Lung microvascular endothelial cell (primary cell): ENCODE measurements around the gene CCDC190. TPM values are rescaled to one million over a fixed set of nuclear protein-coding genes. Genes with fewer than 3 reads are reported as not detected.
A peak's percentile ranks its signal among the peaks of the same experiment; 100 is the strongest.
"Not testable (repeated sequence)": the region's sequence is repeated elsewhere in the genome, so short reads cannot be mapped to it uniquely, and the experiment has no call there.

ENCODE experiments used
- DNase-seq, 2 donors: peaks; one replicate each; pipeline versions ENCODE4 v3.0.0 to v3.0.0-alpha.2; 2010; ENCODE audit warnings: low read depth in 2 of 2
- total RNA-seq: library from RNA; depleted of rRNA; stranded (reverse); fragments of >200 nt; gene quantifications from 2 replicates; pipeline ENCODE4 v1.2.1, GENCODE V29; 2014

The CCDC190 gene
- total RNA-seq = under 0.01 and 0.22 TPM in 2 replicates

- no peak for DNase-seq
Measured at GRCh38 chr1:162861101-162861500, at the start of gene CCDC190. Gene CCDC190 (minus strand): TSS chr1:162861175. CDS start chr1:162859646, 1,529 bp downstream.

GRCh38 chr1:162910161-162910560, 49.2 kb upstream of the CCDC190 start:
- no peak for DNase-seq

GRCh38 chr1:162908780-162909179, 47.8 kb upstream of the CCDC190 start:
- DNase-seq = peak; percentile 39 to 89

- peak in 1 of 2 donors; percentile 17 for DNase-seq
Measured at GRCh38 chr1:162908236-162908635, 47.3 kb upstream of the CCDC190 start.

GRCh38 chr1:162906485-162906884, 45.5 kb upstream of the CCDC190 start:
- DNase-seq = no peak

- DNase-seq = peak in 1 of 2 donors; percentile 83
Measured at GRCh38 chr1:162905174-162906158, 44.5 kb upstream of the CCDC190 start.

GRCh38 chr1:162904579-162904978, 43.6 kb upstream of the CCDC190 start:
- peak; percentile 17 to 23 for DNase-seq

- DNase-seq = no peak
Measured at GRCh38 chr1:162904023-162904422, 43.0 kb upstream of the CCDC190 start.

GRCh38 chr1:162903246-162903645, 42.3 kb upstream of the CCDC190 start:
- no peak for DNase-seq

- DNase-seq = peak in 1 of 2 donors; percentile 55
Measured at GRCh38 chr1:162902416-162902815, 41.4 kb upstream of the CCDC190 start.

- DNase-seq = no peak
Measured at GRCh38 chr1:162901243-162901642, 40.3 kb upstream of the CCDC190 start.

GRCh38 chr1:162899422-162900146, 38.6 kb upstream of the CCDC190 start:
- DNase-seq = peak in 1 of 2 donors; percentile 94

- no peak for DNase-seq
Measured at GRCh38 chr1:162893612-162893908, 32.6 kb upstream of the CCDC190 start.

GRCh38 chr1:162892906-162893611, 32.1 kb upstream of the CCDC190 start:
- DNase-seq = peak; percentile 71 to 72

- DNase-seq = no peak
Measured at GRCh38 chr1:162889989-162890388, 29.0 kb upstream of the CCDC190 start.

GRCh38 chr1:162886705-162887104, 25.7 kb upstream of the CCDC190 start:
- DNase-seq = no peak

- DNase-seq = no peak
Measured at GRCh38 chr1:162885265-162885664, 24.3 kb upstream of the CCDC190 start.

- DNase-seq = no peak
Measured at GRCh38 chr1:162884831-162885230, 23.9 kb upstream of the CCDC190 start.

- no peak for DNase-seq
Measured at GRCh38 chr1:162882248-162882674, 21.3 kb upstream of the CCDC190 start.

GRCh38 chr1:162881590-162881989, 20.6 kb upstream of the CCDC190 start:
- no peak for DNase-seq

GRCh38 chr1:162880617-162881016, 19.6 kb upstream of the CCDC190 start:
- DNase-seq = not testable (repeated sequence)
